HCT116 (cell line): ENCODE data around the gene IQCF2. TPM values are rescaled to one million over a fixed set of nuclear protein-coding genes. Genes with fewer than 3 reads are reported as not detected.

Source experiments
- ATAC-seq: fragments of 200-7000 bp; cut with Tn5 transposase; 2 replicates; pipeline ENCODE4 v1.9.1; 2020; ENCODE audit warnings: mild to moderate bottlenecking, moderate library complexity
- BruUV-seq: library from RNA; stranded (reverse); fragments of 400-500 nt; replicated peaks from 2 replicates; lab custom pipeline; 2021; lab: Mats Ljungman, UMichigan
- CTCF ChIA-PET: fragments of 300-600 bp; sonication (Branson Sonifier 250); formaldehyde crosslinking; loops from one replicate; lab custom pipeline; 2021; ENCODE audit warnings: antibody characterized with exemption; lab: Charles Lee
- POLR2A ChIA-PET: fragments of 300-600, 350-600 bp; sonication (Branson Sonifier 250); formaldehyde crosslinking; loops from one replicate; lab custom pipeline; 2021; ENCODE audit warnings: antibody characterized with exemption; lab: Charles Lee
- RAD21 ChIA-PET, 2 experiments: fragments of 300-600 bp; sonication (Branson Sonifier 250); formaldehyde crosslinking; loops; one replicate each; lab custom pipeline; 2023; ENCODE audit warnings: low total read pairs in 2 of 2; ENCODE audit not compliant: uncharacterized antibody in 2 of 2, unreplicated experiment in 2 of 2, low non-redundant PET in 1 of 2; lab: Charles Lee
- DNase-seq: peaks from one replicate; pipeline ENCODE4 v3.0.0-alpha.2; 2010; ENCODE audit warnings: low read depth, low spot score
- H2AFZ ChIP-seq: fragments of 200-600 bp; shearing (Covaris generic), sonication (generic); 2 replicates; pipeline ENCODE4 v1.6.1; 2017; ENCODE audit warnings: low read depth, mixed run types, mixed read lengths, antibody characterized with exemption, low read length; ENCODE audit not compliant: poor library complexity, severe bottlenecking
- H3K27ac ChIP-seq: 2 replicates; pipeline ENCODE4 v1.5.1; 2012; ENCODE audit warnings: low read depth, low read length
- H3K27me3 ChIP-seq: fragments of 200-600 bp; sonication (generic); 2 replicates; pipeline ENCODE4 v1.6.1; 2016; ENCODE audit warnings: mixed run types, low read length, mixed read lengths; ENCODE audit not compliant: insufficient read depth
- H3K36me3 ChIP-seq, 2 experiments: fragments of 200-500 bp in 1 of 2; fragments of 200-600 bp in 1 of 2; sonication (Bioruptor generic) in 1 of 2; sonication (generic) in 1 of 2; 2 replicates each; pipeline versions ENCODE4 v1.5.1 to v1.6.1; 2014 to 2016; ENCODE audit warnings: low read length in 2 of 2, inconsistent platforms in 1 of 2, mixed read lengths in 1 of 2, mixed run types in 1 of 2; ENCODE audit not compliant: insufficient read depth in 2 of 2, control insufficient read depth in 1 of 2
- H3K4me1 ChIP-seq, 2 experiments: fragments of 200-600 bp in 1 of 2; sonication (generic) in 1 of 2; 2 replicates each; pipeline versions ENCODE4 v1.5.1 to v1.6.1; 2012 to 2017; ENCODE audit warnings: low read length in 2 of 2, inconsistent platforms in 1 of 2, mild to moderate bottlenecking in 1 of 2, mixed read lengths in 1 of 2, mixed run types in 1 of 2, moderate library complexity in 1 of 2; ENCODE audit not compliant: insufficient read depth in 2 of 2, control insufficient read depth in 1 of 2
- H3K4me2 ChIP-seq: fragments of 200-600 bp; sonication (generic); 2 replicates; pipeline ENCODE4 v1.6.1; 2017; ENCODE audit warnings: mixed run types, low read length, mixed read lengths
- H3K4me3 ChIP-seq, 2 experiments: fragments of 200-600 bp in 1 of 2; sonication (generic) in 1 of 2; replicated peaks in 1 of 2; 2 replicates each; pipeline ENCODE4 v1.5.1; 2011 to 2016; ENCODE audit warnings: low read length in 2 of 2, control low read depth in 1 of 2, low read depth in 1 of 2, mild to moderate bottlenecking in 1 of 2, mixed read lengths in 1 of 2, mixed run types in 1 of 2
- H3K79me2 ChIP-seq: fragments of 200-600 bp; sonication (generic); 2 replicates; pipeline ENCODE4 v1.6.1; 2017; ENCODE audit warnings: mild to moderate bottlenecking, mixed run types, low read length, moderate library complexity, mixed read lengths; ENCODE audit not compliant: insufficient read depth
- H3K9ac ChIP-seq: fragments of 200-600 bp; sonication (generic); 2 replicates; pipeline ENCODE4 v1.6.1; 2016; ENCODE audit warnings: low read length, mixed read lengths
- H3K9me2 ChIP-seq: fragments of 200-600 bp; sonication (generic), shearing (Covaris generic); 2 replicates; pipeline ENCODE4 v1.6.1; 2017; ENCODE audit warnings: mixed run types, mild to moderate bottlenecking, moderate library complexity; ENCODE audit not compliant: insufficient read depth
- H3K9me3 ChIP-seq, 2 experiments: fragments of 200-500 bp in 1 of 2; fragments of 200-600 bp in 1 of 2; sonication (Bioruptor generic) in 1 of 2; sonication (generic) in 1 of 2; 2 replicates each; pipeline ENCODE4 v1.6.1; 2014 to 2017; ENCODE audit warnings: low read length in 2 of 2, mixed read lengths in 2 of 2, inconsistent platforms in 1 of 2, low read depth in 1 of 2, mild to moderate bottlenecking in 1 of 2, mixed run types in 1 of 2, moderate library complexity in 1 of 2; ENCODE audit not compliant: control insufficient read depth in 1 of 2, insufficient read depth in 1 of 2
- H4K20me1 ChIP-seq: fragments of 200-600 bp; sonication (generic), shearing (Covaris generic); 2 replicates; pipeline ENCODE4 v1.6.1; 2017; ENCODE audit warnings: mixed run types, mild to moderate bottlenecking, moderate library complexity; ENCODE audit not compliant: insufficient read depth
- CBX3 ChIP-seq: IDR thresholded peaks from 2 replicates; pipeline ENCODE4 v1.6.1; 2012; ENCODE audit warnings: low read depth
- CEBPB ChIP-seq: IDR thresholded peaks from 2 replicates; pipeline ENCODE4 v1.6.1; 2012; ENCODE audit warnings: low read depth
- CTCF ChIP-seq, 3 experiments: fragments of 200-600 bp in 1 of 3; sonication (generic) in 1 of 3; IDR thresholded peaks in 2 of 3; conservative IDR thresholded peaks in 1 of 3; 2 replicates each; pipeline ENCODE4 v1.5.1; 2012 to 2017; ENCODE audit warnings: low read depth in 2 of 3, low read length in 2 of 3, antibody characterized with exemption in 1 of 3, borderline replicate concordance in 1 of 3, control low read depth in 1 of 3, mild to moderate bottlenecking in 1 of 3, mixed read lengths in 1 of 3, mixed run types in 1 of 3, moderate library complexity in 1 of 3; ENCODE audit not compliant: insufficient read depth in 1 of 3
- EGR1 ChIP-seq: IDR thresholded peaks from 2 replicates; pipeline ENCODE4 v1.6.1; 2012; ENCODE audit warnings: low read depth
- ELF1 ChIP-seq: IDR thresholded peaks from 2 replicates; pipeline ENCODE4 v1.6.1; 2012; ENCODE audit warnings: low read depth, borderline replicate concordance
- FOSL1 ChIP-seq: IDR thresholded peaks from 2 replicates; pipeline ENCODE4 v1.6.1; 2012; ENCODE audit warnings: low read depth
- JUND ChIP-seq: IDR thresholded peaks from 2 replicates; pipeline ENCODE4 v1.6.1; 2012
- RAD21 ChIP-seq: IDR thresholded peaks from 2 replicates; pipeline ENCODE4 v1.6.1; 2012; ENCODE audit warnings: low read depth, mild to moderate bottlenecking
- SRF ChIP-seq: IDR thresholded peaks from 2 replicates; pipeline ENCODE4 v1.6.1; 2012; ENCODE audit warnings: low read depth
- ZBTB33 ChIP-seq: IDR thresholded peaks from 2 replicates; pipeline ENCODE4 v1.6.1; 2011; ENCODE audit warnings: mild to moderate bottlenecking, low read length, moderate library complexity; ENCODE audit not compliant: insufficient replicate concordance; ENCODE audit errors: extremely low read depth
- ZFX ChIP-seq: fragments of 450-650 bp; IDR thresholded peaks from 2 replicates; pipeline ENCODE4 v1.6.1; 2017
- intact Hi-C: fragments of 100-400 bp; cut with micrococcal nuclease; formaldehyde crosslinking; loops from 2 replicates; pipeline ENCODE4 v1.10.0; 2022
- total RNA-seq: library from RNA; stranded (reverse); gene quantifications from one replicate; pipeline ENCODE4 v1.2.1, GENCODE V29; 2021; ENCODE audit not compliant: unreplicated experiment

Gene IQCF2
- total RNA-seq, 1 experiment from 2014 or later = not detected

GRCh38 chr3:51891242-51892039, 30.0 kb downstream of the IQCF2 start:
- H3K36me3 ChIP-seq = no peaks in the 10 kb centered on the region
- H3K9me2 ChIP-seq = no peaks in the 10 kb centered on the region
- no peaks in the 10 kb centered on the region for H3K79me2 ChIP-seq
- no peaks in the 10 kb centered on the region for H3K9me3 ChIP-seq
- no peak overlapping the region for H3K27ac ChIP-seq
- no peak for TF ChIP-seq SRF
- TF ChIP-seq FOSL1 = no peak
- no peak for TF ChIP-seq ZBTB33
- TF ChIP-seq RAD21 = no peak
- CTCF ChIA-PET = no interaction called here
- peaks cover 10 to 19% of the 10 kb centered on the region in 2 experiments for H3K4me1 ChIP-seq
- POLR2A ChIA-PET = no interaction called here
- no TSS peak for BruUV-seq
- intact Hi-C loops = no loop called here
- DNase-seq (no peak), ATAC-seq (no peak)
- no peak overlapping the region for H3K4me2 ChIP-seq
- RAD21 ChIA-PET = no interaction called here
- no peaks in the 10 kb centered on the region for H3K27me3 ChIP-seq
- H2AFZ ChIP-seq = no peak overlapping the region
- no peak overlapping the region for H3K4me3 ChIP-seq
- H4K20me1 ChIP-seq = no peaks in the 10 kb centered on the region
- H3K9ac ChIP-seq = no peak overlapping the region

GRCh38 chr3:51894391-51894790, 33.0 kb downstream of the IQCF2 start:
- H3K27me3 ChIP-seq = no peaks in the 10 kb centered on the region
- H3K36me3 ChIP-seq = no peaks in the 10 kb centered on the region
- ChIA-PET RAD21 (no interaction called here), POLR2A (no interaction called here), CTCF (no interaction called here)
- no peak overlapping the region for H2AFZ ChIP-seq
- no peak overlapping the region for H3K4me2 ChIP-seq
- no peaks in the 10 kb centered on the region for H4K20me1 ChIP-seq
- no peak overlapping the region for H3K27ac ChIP-seq
- no TSS peak for BruUV-seq
- no peak for DNase-seq
- H3K9me3 ChIP-seq = no peaks in the 10 kb centered on the region
- no peak overlapping the region for H3K9ac ChIP-seq
- no peaks in the 10 kb centered on the region for H3K9me2 ChIP-seq
- no peak overlapping the region for H3K4me3 ChIP-seq
- TF ChIP-seq ELF1 (no peak), ZFX (no peak), RAD21 (no peak), EGR1 (no peak), CEBPB (no peak), CTCF (IDR thresholded peaks at IDR 0.05 in 2 of 3, conservative IDR thresholded peaks at IDR 0.05 in 1 of 3; ENCODE audit: borderline replicate concordance in 1 of 3, insufficient read depth in 1 of 3, low read depth in 2 of 3, low read length in 2 of 3) (no peak), SRF (no peak), ZBTB33 (no peak), JUND (no peak), CBX3 (no peak), FOSL1 (no peak)
- H3K79me2 ChIP-seq = no peaks in the 10 kb centered on the region
- H3K4me1 ChIP-seq = peaks cover 4 to 32% of the 10 kb centered on the region in 2 experiments; a peak in 3 of 4 replicates
- ATAC-seq = no peak
- intact Hi-C loops = no loop called here
